ENCODE data around the gene LRRN1.

The LRRN1 gene

DNA sequence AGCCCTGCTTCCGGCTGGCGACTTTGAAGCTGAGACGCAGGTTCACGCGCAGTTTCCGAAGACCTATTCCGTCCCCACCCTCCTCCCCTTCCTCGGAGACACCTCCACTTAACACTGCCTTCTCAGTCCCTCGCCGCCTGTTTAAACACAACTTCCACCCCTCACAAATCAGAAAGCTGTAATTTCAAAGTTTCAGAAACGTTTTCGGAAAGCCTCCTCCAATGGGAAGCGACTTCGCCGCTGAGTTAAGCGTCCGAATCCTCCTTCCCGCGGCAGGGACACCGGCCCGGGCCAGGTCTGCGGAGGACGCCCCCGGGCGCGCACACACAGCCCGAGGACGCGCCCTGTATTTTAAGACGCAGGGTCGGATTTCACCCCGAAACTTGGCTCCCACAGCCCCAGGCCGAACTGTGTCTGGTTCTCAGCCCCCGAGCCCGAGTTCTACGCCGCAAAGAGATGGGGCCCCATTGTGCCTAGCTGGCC, 559 bp upstream of the LRRN1 start:
- DNase-seq, result peak; percentile 76
- H3K4me1 Mint-ChIP-seq, result peaks cover 26% of the 10 kb centered on the region
- H3K4me3 Mint-ChIP-seq, result peak overlapping the region; percentile 85
- CTCF ChIA-PET, result no interaction called here
- H3K9me3 Mint-ChIP-seq, result no peaks in the 10 kb centered on the region
- peak overlapping the region; percentile 92 for H3K27ac Mint-ChIP-seq
- H3K36me3 Mint-ChIP-seq, result peaks cover 2% of the 10 kb centered on the region
- H3K27me3 Mint-ChIP-seq, result peaks cover 52% of the 10 kb centered on the region

DNA sequence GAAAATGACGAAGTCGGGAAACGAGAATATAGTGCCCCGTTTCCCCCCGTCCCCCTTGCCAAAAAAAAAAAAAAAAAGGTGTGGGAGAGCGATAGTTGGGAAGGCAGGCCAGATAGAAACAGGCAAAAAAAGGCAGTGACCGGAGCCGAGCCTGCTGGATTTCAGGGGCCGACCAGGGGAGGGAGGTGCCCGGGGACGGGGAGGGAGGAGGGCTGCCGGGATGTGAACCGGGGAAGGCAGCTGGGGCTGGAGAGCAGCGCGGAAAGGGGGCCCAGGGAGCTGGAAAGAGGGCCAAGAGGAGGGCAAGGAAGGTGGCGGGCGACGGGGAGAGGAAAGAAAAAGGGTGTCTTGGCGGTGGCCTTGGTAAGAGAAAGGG, 837 bp downstream of the LRRN1 start:
- H3K9me3 Mint-ChIP-seq, result no peaks in the 10 kb centered on the region
- CTCF ChIA-PET, result no interaction called here
- DNase-seq, result peak; percentile 31
- peaks cover 2% of the 10 kb centered on the region for H3K36me3 Mint-ChIP-seq
- H3K27me3 Mint-ChIP-seq, result peaks cover 52% of the 10 kb centered on the region
- H3K4me1 Mint-ChIP-seq, result peaks cover 26% of the 10 kb centered on the region
- H3K4me3 Mint-ChIP-seq, result peak overlapping the region; percentile 79
- peak overlapping the region; percentile 28 for H3K27ac Mint-ChIP-seq

DNA sequence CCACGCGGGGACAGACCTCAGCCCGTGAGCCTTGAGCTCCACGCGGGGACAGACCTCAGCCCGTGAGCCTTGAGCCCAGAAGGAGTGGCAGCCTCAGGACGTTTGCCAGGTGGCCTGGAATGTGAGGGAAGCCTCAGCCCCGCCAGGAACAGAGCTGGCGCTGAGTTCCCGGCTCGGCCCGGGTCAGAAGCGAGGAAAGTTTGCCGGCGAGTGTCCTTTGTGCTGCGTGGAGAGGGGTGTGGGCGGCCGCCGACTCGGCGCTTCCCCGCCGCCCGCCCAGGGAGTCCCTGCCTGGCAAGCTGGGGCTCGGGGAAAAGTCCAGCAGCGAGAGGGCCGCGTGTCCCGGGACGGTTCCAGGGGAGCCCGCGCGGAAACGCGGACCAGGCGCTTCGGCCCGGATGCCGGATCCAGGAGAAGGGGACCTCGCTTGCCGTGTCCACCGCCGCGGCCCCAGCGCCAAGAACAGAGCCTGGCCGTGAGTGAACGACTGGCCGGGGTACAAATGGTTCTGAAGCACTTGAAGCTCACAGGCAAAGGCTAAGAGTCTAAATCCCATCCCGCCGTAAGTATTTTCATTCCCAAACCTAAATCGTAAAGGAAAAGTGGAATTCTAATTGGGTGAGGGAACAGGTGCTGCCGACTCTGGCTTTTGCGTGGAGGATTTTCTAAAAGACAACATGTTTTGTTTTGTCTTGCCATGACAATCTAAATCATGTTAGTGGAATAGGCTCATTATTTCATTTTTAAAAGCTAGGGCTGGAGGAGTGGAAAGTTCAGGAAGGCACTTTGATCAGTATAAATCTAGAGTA, 1.7 kb downstream of the LRRN1 start:
- no peak overlapping the region for H3K27ac Mint-ChIP-seq
- H3K9me3 Mint-ChIP-seq, result no peaks in the 10 kb centered on the region
- CTCF ChIA-PET, result no interaction called here
- no peak for DNase-seq
- peaks cover 52% of the 10 kb centered on the region for H3K27me3 Mint-ChIP-seq
- H3K36me3 Mint-ChIP-seq, result peaks cover 2% of the 10 kb centered on the region
- H3K4me1 Mint-ChIP-seq, result peaks cover 26% of the 10 kb centered on the region
- peak overlapping the region; percentile 39 for H3K4me3 Mint-ChIP-seq

DNA sequence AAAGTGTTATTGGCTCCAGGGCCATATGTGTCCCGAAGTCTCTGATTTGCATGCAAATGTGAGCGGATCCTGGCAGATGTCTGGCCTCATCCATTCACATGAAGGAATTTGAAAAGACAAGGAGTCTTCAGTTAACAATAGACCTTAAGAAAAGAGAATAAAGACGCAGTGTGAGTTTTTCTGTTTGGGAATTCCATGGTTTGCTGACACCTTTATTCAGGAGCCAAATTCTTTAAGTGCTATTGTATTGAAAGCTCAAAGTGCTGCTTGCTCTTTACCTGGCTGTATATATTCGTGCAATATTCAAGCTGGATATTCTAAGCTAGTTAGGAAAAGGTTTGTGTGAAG, 2.2 kb downstream of the LRRN1 start:
- CTCF ChIA-PET, result no interaction called here
- H3K9me3 Mint-ChIP-seq, result no peaks in the 10 kb centered on the region
- H3K4me3 Mint-ChIP-seq, result peak overlapping the region; percentile 39

DNA sequence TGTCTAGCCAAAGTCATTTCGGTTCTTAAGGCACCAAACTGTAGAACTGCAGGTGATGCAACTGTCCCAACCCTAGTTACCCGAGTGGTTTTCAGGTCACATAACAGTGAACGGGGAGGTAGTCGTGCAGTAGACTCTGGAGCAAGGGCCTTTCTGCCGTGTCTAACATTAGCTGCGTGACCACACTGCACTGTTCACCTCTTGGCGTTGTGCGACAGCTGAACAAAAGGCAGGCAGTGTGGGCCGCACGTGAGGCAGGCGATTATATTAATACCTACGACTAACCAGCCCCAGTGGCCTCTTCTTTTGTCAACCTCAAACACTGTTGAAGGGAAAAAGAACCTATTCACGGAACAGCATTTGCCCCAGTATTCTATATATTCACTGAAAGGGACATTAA, 2.8 kb downstream of the LRRN1 start:
- H3K36me3 Mint-ChIP-seq, result peaks cover 2% of the 10 kb centered on the region
- CTCF ChIA-PET, result no interaction called here
- no peaks in the 10 kb centered on the region for H3K9me3 Mint-ChIP-seq
- DNase-seq, result no peak
- peaks cover 47% of the 10 kb centered on the region for H3K27me3 Mint-ChIP-seq
- H3K4me3 Mint-ChIP-seq, result no peak overlapping the region
- H3K27ac Mint-ChIP-seq, result no peak overlapping the region
- H3K4me1 Mint-ChIP-seq, result peaks cover 26% of the 10 kb centered on the region

More for the DNA sequence above, 2.2 kb downstream of the LRRN1 start:
- Mint-ChIP-seq H3K4me1 (peaks cover 26% of the 10 kb centered on the region), H3K27ac (no peak overlapping the region), H3K36me3 (peaks cover 2% of the 10 kb centered on the region), H3K27me3 (peaks cover 52% of the 10 kb centered on the region)
- no peak for DNase-seq

DNA sequence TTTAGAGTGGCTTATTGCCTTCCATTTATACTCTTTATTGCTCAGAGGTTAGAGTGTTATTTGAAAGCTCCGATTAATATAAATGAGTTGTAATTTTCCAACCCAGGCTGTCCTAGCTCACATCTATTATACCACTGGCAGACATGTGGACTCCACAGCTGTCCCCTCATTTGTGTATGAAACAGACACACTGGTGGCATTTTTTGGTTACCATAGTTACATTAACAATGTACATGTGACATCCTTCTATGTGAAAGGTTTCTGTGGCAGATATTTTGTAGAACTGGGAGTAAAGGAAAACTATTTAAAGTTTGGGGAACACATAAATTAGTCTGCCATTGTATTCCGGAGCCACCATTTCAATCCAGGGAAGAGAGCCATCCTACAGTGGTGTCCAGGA, 5.3 kb downstream of the LRRN1 start:
- Mint-ChIP-seq H3K36me3 (no peaks in the 10 kb centered on the region), H3K27me3 (peaks cover 28% of the 10 kb centered on the region), H3K27ac (no peak overlapping the region), H3K4me1 (peaks cover 12% of the 10 kb centered on the region), H3K4me3 (no peak overlapping the region), H3K9me3 (no peaks in the 10 kb centered on the region)
- no peak for DNase-seq
- CTCF ChIA-PET, result no interaction called here

DNA sequence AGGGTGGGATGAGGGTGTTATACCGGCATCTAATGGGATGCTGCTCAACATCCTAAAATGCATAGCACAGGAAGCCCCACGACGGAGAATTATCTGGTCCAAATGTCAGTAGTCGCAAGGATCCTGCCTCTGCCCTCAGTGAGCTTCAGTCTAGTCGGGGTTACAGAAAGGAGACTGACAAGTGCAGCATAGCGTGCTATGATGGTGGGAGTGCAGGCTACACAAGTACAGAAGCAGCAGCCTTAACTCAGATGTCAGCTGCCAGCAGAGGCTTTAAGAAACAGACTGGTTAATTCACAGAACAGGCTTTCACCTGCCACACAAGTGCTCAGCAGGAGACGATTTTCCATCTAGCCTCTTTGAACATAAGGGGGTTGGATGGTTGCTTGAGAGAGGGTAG, 6.9 kb downstream of the LRRN1 start:
- no peak for DNase-seq
- peaks cover 13% of the 10 kb centered on the region for H3K27me3 Mint-ChIP-seq
- no peak overlapping the region for H3K27ac Mint-ChIP-seq
- no peak overlapping the region for H3K4me3 Mint-ChIP-seq
- no peaks in the 10 kb centered on the region for H3K9me3 Mint-ChIP-seq
- no peaks in the 10 kb centered on the region for H3K36me3 Mint-ChIP-seq
- CTCF ChIA-PET, result no interaction called here
- H3K4me1 Mint-ChIP-seq, result peaks cover 3% of the 10 kb centered on the region

DNA sequence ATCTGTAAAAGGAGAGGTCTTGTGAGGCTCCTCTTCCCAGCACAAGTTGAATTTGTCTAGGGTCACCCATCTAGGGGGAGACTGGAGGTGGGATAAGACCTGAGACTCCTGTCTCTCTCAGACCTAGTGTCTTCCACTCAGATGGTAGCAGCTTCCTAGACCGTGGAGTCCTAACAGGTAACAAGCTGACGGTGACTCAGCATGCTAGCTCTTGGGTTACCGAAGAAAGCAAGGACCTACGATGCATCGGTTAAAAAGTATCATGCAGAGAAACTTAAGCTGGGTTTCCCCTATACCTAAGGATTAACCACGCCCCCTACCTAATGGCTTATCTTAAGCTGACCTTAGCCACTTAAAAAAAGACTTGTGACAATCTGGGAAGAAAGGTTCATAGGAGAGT, 7.6 kb downstream of the LRRN1 start:
- H3K4me3 Mint-ChIP-seq, result no peak overlapping the region
- no peak for DNase-seq
- no peaks in the 10 kb centered on the region for H3K36me3 Mint-ChIP-seq
- H3K27me3 Mint-ChIP-seq, result peaks cover 5% of the 10 kb centered on the region
- no peak overlapping the region for H3K27ac Mint-ChIP-seq
- no peaks in the 10 kb centered on the region for H3K4me1 Mint-ChIP-seq
- no peaks in the 10 kb centered on the region for H3K9me3 Mint-ChIP-seq
- CTCF ChIA-PET, result no interaction called here

DNA sequence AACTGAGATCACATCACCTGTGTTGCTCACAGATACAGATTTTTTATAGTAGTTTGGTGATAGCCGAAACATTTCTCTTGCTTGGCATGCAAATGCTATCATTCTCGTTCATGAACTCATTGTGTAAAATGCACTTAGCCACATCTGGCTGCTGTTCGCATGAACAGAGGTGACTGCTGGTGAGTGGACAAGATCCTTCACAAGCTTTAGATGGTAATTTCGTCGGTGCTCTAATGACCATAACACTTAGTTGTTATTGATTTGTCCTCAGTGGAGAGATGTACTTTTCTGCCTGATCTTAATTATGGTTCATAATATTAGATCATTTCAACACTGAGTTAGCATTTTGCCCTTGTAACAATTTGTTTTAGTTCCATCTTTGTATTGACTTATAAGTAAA, 13.8 kb downstream of the LRRN1 start:
- H3K36me3 Mint-ChIP-seq, result no peaks in the 10 kb centered on the region
- DNase-seq, result no peak
- H3K4me1 Mint-ChIP-seq, result no peaks in the 10 kb centered on the region
- H3K27me3 Mint-ChIP-seq, result no peaks in the 10 kb centered on the region
- CTCF ChIA-PET, result no interaction called here
- no peak overlapping the region for H3K27ac Mint-ChIP-seq
- H3K9me3 Mint-ChIP-seq, result no peaks in the 10 kb centered on the region
- H3K4me3 Mint-ChIP-seq, result no peak overlapping the region

DNA sequence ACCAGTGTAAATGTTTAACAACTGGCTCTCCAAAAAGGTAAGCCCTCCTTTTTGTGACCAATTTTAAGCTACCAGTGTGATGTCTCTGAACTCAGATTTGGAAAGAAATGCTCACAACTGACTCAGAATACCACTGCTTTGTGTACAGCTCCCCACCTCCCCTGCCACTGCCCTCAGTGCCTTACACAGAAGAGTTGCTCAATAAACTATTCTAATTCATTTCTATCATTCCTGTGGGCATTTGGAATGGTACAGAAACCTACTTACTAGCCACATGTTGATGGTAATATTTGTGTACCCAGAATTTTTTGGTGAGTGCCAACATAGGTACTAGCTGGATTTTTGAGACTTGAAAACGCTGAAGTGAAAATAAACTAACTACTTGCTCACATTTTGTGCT, 16.0 kb downstream of the LRRN1 start:
- CTCF ChIA-PET, result no interaction called here
- H3K9me3 Mint-ChIP-seq, result no peaks in the 10 kb centered on the region
- DNase-seq, result no peak

DNA sequence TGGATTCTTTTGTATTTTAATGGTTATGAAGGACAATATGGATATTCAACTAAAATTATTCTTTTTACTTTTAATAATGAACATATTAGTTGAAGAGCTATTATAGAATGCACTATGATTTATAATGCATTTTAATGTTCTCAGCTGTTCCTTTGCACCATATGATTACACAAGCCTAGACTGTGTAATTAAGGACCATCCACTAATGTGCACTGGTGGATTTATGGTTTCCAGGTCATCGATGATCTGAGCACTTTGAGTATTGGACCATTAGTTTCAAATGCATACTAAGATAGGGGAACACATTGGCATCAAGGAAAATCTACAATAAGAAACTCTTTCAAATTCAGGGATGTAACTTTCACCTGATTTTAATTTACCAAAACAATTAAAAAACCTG, 16.8 kb downstream of the LRRN1 start:
- H3K4me1 Mint-ChIP-seq, result no peaks in the 10 kb centered on the region
- no peak overlapping the region for H3K4me3 Mint-ChIP-seq
- H3K36me3 Mint-ChIP-seq, result no peaks in the 10 kb centered on the region
- no peak overlapping the region for H3K27ac Mint-ChIP-seq
- H3K9me3 Mint-ChIP-seq, result no peaks in the 10 kb centered on the region
- H3K27me3 Mint-ChIP-seq, result no peaks in the 10 kb centered on the region
- CTCF ChIA-PET, result interaction anchor here (0.6 kb wide), 1 partner anchor 61 kb away, joined by 4 read pairs; no protein-coding TSS in a partner anchor
- no peak for DNase-seq

More for the DNA sequence above, 16.0 kb downstream of the LRRN1 start:
- no peak overlapping the region for H3K27ac Mint-ChIP-seq
- no peak overlapping the region for H3K4me3 Mint-ChIP-seq
- no peaks in the 10 kb centered on the region for H3K4me1 Mint-ChIP-seq
- H3K36me3 Mint-ChIP-seq, result no peaks in the 10 kb centered on the region
- no peaks in the 10 kb centered on the region for H3K27me3 Mint-ChIP-seq

DNA sequence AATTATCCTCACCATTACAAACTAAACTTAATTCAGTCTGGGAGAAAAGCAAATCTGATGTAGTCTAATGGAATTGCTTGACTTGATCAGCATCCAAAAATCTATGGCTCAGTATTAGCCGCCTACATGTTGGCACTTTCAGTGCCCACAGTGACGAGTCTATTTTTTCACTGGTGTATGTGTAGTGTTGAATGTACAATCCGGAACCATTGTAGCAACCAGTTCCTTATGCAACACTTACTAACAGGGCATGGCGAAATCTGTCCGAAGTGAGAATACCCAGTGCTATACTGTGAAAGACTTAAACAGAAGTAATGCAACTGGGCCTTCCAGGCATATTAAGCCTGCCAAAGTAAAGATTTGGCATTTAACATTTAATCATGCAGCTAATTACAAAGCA, 18.6 kb downstream of the LRRN1 start:
- Mint-ChIP-seq H3K27ac (no peak overlapping the region), H3K27me3 (no peaks in the 10 kb centered on the region), H3K9me3 (no peaks in the 10 kb centered on the region), H3K4me3 (no peak overlapping the region), H3K4me1 (no peaks in the 10 kb centered on the region), H3K36me3 (no peaks in the 10 kb centered on the region)
- CTCF ChIA-PET, result interaction anchor here (0.8 to 1.2 kb wide), 2 partner anchors 9 kb away, joined by 3 to 4 read pairs; no protein-coding TSS in a partner anchor
- no peak for DNase-seq

DNA sequence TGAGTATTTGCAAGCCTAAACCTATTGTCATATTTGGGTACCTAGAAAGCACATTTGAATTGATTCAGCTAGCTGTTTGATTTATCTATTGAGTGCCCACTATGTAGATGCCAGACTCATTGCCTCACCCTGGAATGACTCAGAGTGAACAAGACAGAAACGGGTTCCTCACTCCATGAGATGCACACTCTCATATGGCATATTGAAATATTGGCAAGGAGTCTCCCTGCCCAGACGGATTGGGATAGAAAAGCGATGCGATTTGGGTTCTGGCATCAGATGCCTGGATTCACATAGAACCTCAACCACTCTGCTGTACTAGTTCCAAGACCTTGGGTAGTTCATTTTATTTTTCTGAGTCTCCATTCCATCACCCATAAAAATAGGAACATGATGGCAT, 22.5 kb downstream of the LRRN1 start:
- Mint-ChIP-seq H3K4me1 (no peaks in the 10 kb centered on the region), H3K36me3 (no peaks in the 10 kb centered on the region), H3K27me3 (no peaks in the 10 kb centered on the region), H3K27ac (no peak overlapping the region), H3K4me3 (no peak overlapping the region), H3K9me3 (no peaks in the 10 kb centered on the region)
- CTCF ChIA-PET, result no interaction called here
- no peak for DNase-seq

DNA sequence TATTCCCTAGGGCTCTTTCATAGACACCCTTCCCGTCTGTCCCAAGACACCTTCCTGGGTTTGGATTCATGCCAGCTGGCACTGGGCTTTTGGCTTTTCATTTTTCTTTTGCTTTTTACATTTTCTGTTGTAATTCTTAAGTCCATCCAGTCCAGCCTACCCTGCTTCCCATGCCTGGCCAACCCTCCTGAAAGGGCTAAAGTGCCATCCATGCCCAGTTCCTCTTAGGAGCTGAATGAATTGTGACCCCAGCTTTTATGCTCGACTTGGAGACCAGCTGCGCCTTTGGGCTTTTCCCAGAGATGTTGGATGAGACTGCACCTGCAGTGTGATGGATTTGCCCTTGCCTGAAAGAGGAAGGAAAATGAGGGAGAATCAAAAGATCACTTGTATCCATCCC, 25.8 kb downstream of the LRRN1 start:
- H3K27me3 Mint-ChIP-seq, result no peaks in the 10 kb centered on the region
- CTCF ChIA-PET, result no interaction called here
- no peaks in the 10 kb centered on the region for H3K4me1 Mint-ChIP-seq
- no peak overlapping the region for H3K27ac Mint-ChIP-seq
- H3K9me3 Mint-ChIP-seq, result peaks cover under 1% of the 10 kb centered on the region
- H3K4me3 Mint-ChIP-seq, result no peak overlapping the region
- DNase-seq, result no peak
- H3K36me3 Mint-ChIP-seq, result no peaks in the 10 kb centered on the region

DNA sequence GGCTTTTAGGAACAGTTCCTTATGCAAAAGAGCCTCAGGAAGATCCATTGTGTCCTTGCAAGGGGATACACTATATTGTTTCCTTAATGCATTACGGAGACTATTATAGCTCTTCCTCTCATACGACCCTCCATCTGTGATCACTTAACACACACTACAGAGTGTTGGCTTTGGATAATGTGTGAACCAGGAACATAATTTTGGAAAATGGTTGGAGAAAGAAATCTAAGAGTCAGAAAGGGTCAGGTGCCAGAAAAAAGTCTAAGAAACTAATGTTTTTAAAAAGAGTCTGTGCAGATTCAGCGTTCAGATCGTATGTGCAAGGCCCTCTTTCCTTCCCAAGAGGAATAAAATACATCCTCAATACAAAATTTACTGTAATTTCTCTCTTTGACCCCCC, 27.3 kb downstream of the LRRN1 start:
- CTCF ChIA-PET, result no interaction called here
- H3K27me3 Mint-ChIP-seq, result no peaks in the 10 kb centered on the region
- no peak for DNase-seq
- H3K4me3 Mint-ChIP-seq, result no peak overlapping the region
- no peaks in the 10 kb centered on the region for H3K36me3 Mint-ChIP-seq
- no peaks in the 10 kb centered on the region for H3K4me1 Mint-ChIP-seq
- H3K9me3 Mint-ChIP-seq, result peaks cover 3% of the 10 kb centered on the region
- no peak overlapping the region for H3K27ac Mint-ChIP-seq
